H1 (cell line): Measurements from ENCODE around the gene GMNC. TPM values are rescaled to one million over a fixed set of nuclear protein-coding genes. Genes with fewer than 3 reads are reported as not detected.

Experiments
- CTCF ChIA-PET: fragments of 300-600 bp; sonication (Branson Sonifier 250); formaldehyde crosslinking; loops from one replicate; lab custom pipeline; 2021; ENCODE audit not compliant: partially characterized antibody; lab: Charles Lee
- POLR2A ChIA-PET: fragments of 300-600 bp; sonication (Branson Sonifier 250); formaldehyde crosslinking; loops from one replicate; lab custom pipeline; 2021; ENCODE audit warnings: inconsistent platforms; ENCODE audit not compliant: partially characterized antibody; lab: Charles Lee
- DNase-seq, 2 experiments: peaks; one replicate each; pipeline versions ENCODE4 v3.0.0 to v3.0.0-alpha.2; 2010 to 2022; ENCODE audit warnings: low spot score in 2 of 2, low read depth in 1 of 2, mixed read lengths in 1 of 2
- FAIRE-seq: peaks from 2 replicates; lab custom pipeline; 2011; peaks lifted over from hg19 to GRCh38; lab: Jason Lieb, UNC
- H2AFZ ChIP-seq: 2 replicates; pipeline ENCODE4 v1.8.1; 2012; ENCODE audit warnings: low read length, inconsistent platforms
- H2AK5ac ChIP-seq: 2 replicates; pipeline ENCODE4 v1.6.1; 2013; ENCODE audit warnings: low read depth, low read length
- H2BK120ac ChIP-seq: replicated peaks from 2 replicates; pipeline ENCODE3; 2013; ENCODE audit warnings: low read depth, low read length, inconsistent platforms
- H2BK12ac ChIP-seq: 2 replicates; pipeline ENCODE4 v1.6.1; 2013; ENCODE audit warnings: low read depth, low read length
- H2BK15ac ChIP-seq: 2 replicates; pipeline ENCODE4 v1.6.1; 2013; ENCODE audit warnings: low read length
- H2BK20ac ChIP-seq: 2 replicates; pipeline ENCODE4 v1.6.1; 2013; ENCODE audit warnings: low read length
- H2BK5ac ChIP-seq: 2 replicates; pipeline ENCODE4 v1.6.1; 2013; ENCODE audit warnings: low read depth, low read length
- H3K14ac ChIP-seq: 2 replicates; pipeline ENCODE4 v1.6.1; 2013; ENCODE audit warnings: inconsistent platforms; ENCODE audit not compliant: insufficient read length
- H3K18ac ChIP-seq: 2 replicates; pipeline ENCODE4 v1.6.1; 2013; ENCODE audit warnings: low read length; ENCODE audit errors: extremely low read depth
- H3K23ac ChIP-seq: 2 replicates; pipeline ENCODE4 v1.6.1; 2013; ENCODE audit warnings: inconsistent platforms; ENCODE audit not compliant: insufficient read length
- H3K23me2 ChIP-seq: 2 replicates; pipeline ENCODE4 v1.6.1; 2013; ENCODE audit warnings: low read depth, low read length
- H3K27ac ChIP-seq: 2 replicates; pipeline ENCODE4 v1.6.1; 2011; ENCODE audit warnings: low read depth, low read length, inconsistent platforms
- H3K27me3 ChIP-seq, 4 experiments: replicated peaks in 1 of 4; 1 replicate in 1 of 4; 2 replicates in 3 of 4; pipeline versions ENCODE4 v1.6.1 to v1.8.1; 2011 to 2013; ENCODE audit warnings: low read length in 3 of 4, mild to moderate bottlenecking in 3 of 4, inconsistent platforms in 2 of 4, mixed read lengths in 2 of 4, moderate library complexity in 1 of 4; ENCODE audit not compliant: control insufficient read depth in 3 of 4, insufficient read depth in 3 of 4; ENCODE audit errors: extremely low read depth in 1 of 4
- H3K36me3 ChIP-seq, 4 experiments: 2 replicates each; pipeline versions ENCODE4 v1.6.1 to v1.8.1; 2011 to 2013; ENCODE audit warnings: mild to moderate bottlenecking in 4 of 4, low read length in 3 of 4, moderate library complexity in 2 of 4, control low read depth in 1 of 4, inconsistent platforms in 1 of 4; ENCODE audit not compliant: insufficient read depth in 4 of 4, control insufficient read depth in 2 of 4
- H3K4ac ChIP-seq: replicated peaks from 2 replicates; pipeline ENCODE3; 2013; ENCODE audit warnings: low read length, low read depth, mixed read lengths, inconsistent platforms; ENCODE audit not compliant: insufficient read length
- H3K4me1 ChIP-seq, 4 experiments: replicated peaks in 1 of 4; 1 replicate in 1 of 4; 2 replicates in 3 of 4; pipeline versions ENCODE4 v1.6.1 to v1.8.1; 2011 to 2013; ENCODE audit warnings: low read length in 3 of 4, inconsistent platforms in 2 of 4, mixed read lengths in 1 of 4; ENCODE audit not compliant: insufficient read depth in 4 of 4, control insufficient read depth in 3 of 4
- H3K4me2 ChIP-seq, 2 experiments: 2 replicates each; pipeline versions ENCODE4 v1.6.1 to v1.8.1; 2011 to 2013; ENCODE audit warnings: low read depth in 2 of 2, low read length in 2 of 2, control low read depth in 1 of 2, inconsistent platforms in 1 of 2, mild to moderate bottlenecking in 1 of 2; ENCODE audit not compliant: insufficient read depth in 1 of 2
- H3K4me3 ChIP-seq, 4 experiments: fragments of 200-600, 300-600 bp in 1 of 4; sonication (generic), shearing (Covaris generic), sonication (Bioruptor Twin) in 1 of 4; 2 replicates each; pipeline versions ENCODE4 v1.5.1 to v1.8.1; 2011 to 2016; ENCODE audit warnings: low read length in 4 of 4, low read depth in 3 of 4, control low read depth in 2 of 4, inconsistent platforms in 2 of 4, mild to moderate bottlenecking in 2 of 4, mixed read lengths in 1 of 4, moderate library complexity in 1 of 4; ENCODE audit not compliant: insufficient read depth in 2 of 4; ENCODE audit errors: extremely low read depth in 1 of 4
- H3K56ac ChIP-seq: replicated peaks from 2 replicates; pipeline ENCODE3; 2013; ENCODE audit warnings: low read depth, mild to moderate bottlenecking, mixed read lengths, low read length, inconsistent platforms; ENCODE audit not compliant: insufficient read length
- H3K79me1 ChIP-seq: 2 replicates; pipeline ENCODE4 v1.6.1; 2013; ENCODE audit warnings: low read depth, low read length, control low read depth
- H3K79me2 ChIP-seq, 2 experiments: 2 replicates each; pipeline versions ENCODE4 v1.6.1 to v1.8.1; 2012 to 2013; ENCODE audit warnings: low read length in 2 of 2, mild to moderate bottlenecking in 2 of 2, inconsistent platforms in 1 of 2; ENCODE audit not compliant: insufficient read depth in 2 of 2, control insufficient read depth in 1 of 2
- H3K9ac ChIP-seq, 4 experiments: replicated peaks in 1 of 4; 1 replicate in 1 of 4; 2 replicates in 3 of 4; pipeline versions ENCODE4 v1.6.1 to v1.8.1; 2011 to 2013; ENCODE audit warnings: low read depth in 3 of 4, low read length in 3 of 4, control low read depth in 2 of 4, mild to moderate bottlenecking in 2 of 4, moderate library complexity in 2 of 4, inconsistent platforms in 1 of 4; ENCODE audit errors: extremely low read depth in 1 of 4
- H3K9me3 ChIP-seq, 2 experiments: 2 replicates each; pipeline versions ENCODE4 v1.6.1 to v1.8.1; 2012 to 2013; ENCODE audit warnings: mild to moderate bottlenecking in 2 of 2, moderate library complexity in 2 of 2, control low read depth in 1 of 2, inconsistent platforms in 1 of 2, low read depth in 1 of 2, low read length in 1 of 2, mixed read lengths in 1 of 2; ENCODE audit not compliant: insufficient read depth in 2 of 2
- H4K20me1 ChIP-seq, 2 experiments: replicated peaks in 1 of 2; 2 replicates each; pipeline versions ENCODE3 to v1.8.1; 2011 to 2013; ENCODE audit warnings: inconsistent platforms in 2 of 2, low read length in 2 of 2, mild to moderate bottlenecking in 1 of 2; ENCODE audit not compliant: insufficient read depth in 2 of 2, control insufficient read depth in 1 of 2
- H4K5ac ChIP-seq: 2 replicates; pipeline ENCODE4 v1.6.1; 2013; ENCODE audit warnings: low read length, low read depth, mixed read lengths, inconsistent platforms; ENCODE audit not compliant: insufficient read length
- H4K8ac ChIP-seq: 2 replicates; pipeline ENCODE4 v1.8.0; 2013; ENCODE audit warnings: mild to moderate bottlenecking, moderate library complexity, low read length, inconsistent platforms; ENCODE audit not compliant: insufficient read depth; ENCODE audit errors: extremely low read depth
- H4K91ac ChIP-seq: replicated peaks from 2 replicates; pipeline ENCODE3; 2013; ENCODE audit warnings: low read length, mixed read lengths, inconsistent platforms; ENCODE audit not compliant: insufficient read length
- SP1 ChIP-seq: IDR thresholded peaks from 2 replicates; pipeline ENCODE4 v1.6.1; 2011; ENCODE audit warnings: low read depth, low read length
- SRF ChIP-seq: IDR thresholded peaks from 2 replicates; pipeline ENCODE4 v1.6.1; 2011; ENCODE audit warnings: mild to moderate bottlenecking, low read depth, low read length, moderate library complexity
- SUZ12 ChIP-seq: fragments of 200-600 bp; sonication (generic); IDR thresholded peaks from 2 replicates; pipeline ENCODE4 v1.6.1; 2012; ENCODE audit warnings: mild to moderate bottlenecking, inconsistent platforms, low read length, moderate library complexity, mixed read lengths
- WGBS, 2 experiments: shearing (Covaris generic) in 1 of 2; methylation state at CpG; one replicate each; pipeline versions ENCODE4 v1.1.6 to v1.1.7; 2013 to 2015; ENCODE audit warnings: low lambda C conversion rate in 2 of 2, mixed read lengths in 2 of 2, inconsistent platforms in 1 of 2, low coverage in 1 of 2, missing lambda C conversion rate in 1 of 2; ENCODE audit not compliant: insufficient replicate concordance in 2 of 2, insufficient coverage in 1 of 2, insufficient read length in 1 of 2; ENCODE audit errors: extremely low coverage in 1 of 2, missing lambda C conversion rate in 1 of 2; 5-methylcytosine and 5-hydroxymethylcytosine counted together
- polyA plus RNA-seq, 7 experiments: library from polyadenylated mRNA; depleted of rRNA in 3 of 7; stranded (reverse) in 5 of 7; unstranded in 2 of 7; fragments of >200 nt in 5 of 7; fragments of 200-250 nt in 2 of 7; gene quantifications; 1 replicate in 5 of 7; 2 replicates in 1 of 7; 4 replicates in 1 of 7; pipeline versions ENCODE4 v1.2.1 to v1.2.3, GENCODE V29; 2011 to 2013; ENCODE audit warnings: missing spikeins in 2 of 7, mixed read lengths in 2 of 7
- total RNA-seq: library from RNA; stranded (reverse); fragmentation: NEBNext Ultra II Directional; extraction: Animal tissue kit (Norgen Biotek cat#: 25700); gene quantifications from 2 replicates; pipeline ENCODE4 v1.2.1, GENCODE V29; 2021

GMNC gene
- total and polyA plus RNA-seq, 2 of the 8 experiments (the other 6 are each of a cell fraction or from before 2014, with no cell fraction given) = 0.05 to 0.24 TPM

DNA sequence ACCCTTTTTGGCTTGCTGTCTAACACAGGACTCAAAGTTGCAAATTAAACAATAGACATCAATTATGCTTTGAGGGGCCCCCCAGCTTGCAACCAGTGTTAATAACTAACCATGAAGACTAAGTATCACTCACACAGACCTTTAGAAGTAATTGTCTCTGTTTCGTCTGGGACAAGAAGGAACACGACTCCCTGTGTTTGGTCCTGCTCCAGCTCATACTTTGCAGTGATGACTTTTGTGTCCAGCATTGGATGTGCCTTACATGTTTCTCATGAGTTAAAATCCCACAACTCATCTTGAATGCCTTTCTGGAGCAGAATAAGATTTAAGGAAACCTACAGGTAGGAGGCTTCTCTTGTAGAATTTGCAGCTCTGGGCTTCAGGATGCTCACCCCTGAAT, 53.1 kb downstream of the GMNC start:
- Histone ChIP-seq H3K9me3 (no peaks in the 10 kb centered on the region), H2BK12ac (no peak overlapping the region), H3K79me2 (no peaks in the 10 kb centered on the region), H4K8ac (no peak overlapping the region), H3K4me2 (no peak overlapping the region), H3K36me3 (no peaks in the 10 kb centered on the region), H3K23me2 (no peaks in the 10 kb centered on the region), H2AK5ac (no peak overlapping the region), H3K14ac (no peak overlapping the region), H4K91ac (no peak overlapping the region), H3K18ac (no peak overlapping the region), H2BK15ac (no peak overlapping the region), H4K20me1 (no peaks in the 10 kb centered on the region), H3K9ac (no peak overlapping the region), H3K4me1 (no peaks in the 10 kb centered on the region), H2BK120ac (no peak overlapping the region), H3K23ac (no peak overlapping the region), H3K27me3 (no peaks in the 10 kb centered on the region), H3K79me1 (no peaks in the 10 kb centered on the region), H3K4me3 (no peak overlapping the region), H3K27ac (no peak overlapping the region), H2BK20ac (no peak overlapping the region), H3K4ac (no peak overlapping the region), H3K56ac (no peak overlapping the region), H4K5ac (no peak overlapping the region), H2AFZ (no peak overlapping the region; the same call in 1 of the 2 replicates), H2BK5ac (no peak overlapping the region)
- FAIRE-seq = no peak
- ChIA-PET CTCF (interaction anchor here (0.6 to 2.2 kb wide), 10 partner anchors 21 to 243 kb away, joined by 3 to 9 read pairs (median 4); no protein-coding TSS in a partner anchor), POLR2A (no interaction called here)
- DNase-seq = no peak
- 96% methylated on average over 2 of the region's 2 CpGs; no CpG with 5 or more reads in 1 of the 2 experiments for WGBS, 2 experiments
- no peak for TF ChIP-seq SP1
- TF ChIP-seq SUZ12 = no peak
- no peak for TF ChIP-seq SRF
